Peyer's patch (tissue), 4 donors: ENCODE data around the gene CRAMP1. TPM values are rescaled to one million over a fixed set of nuclear protein-coding genes. Genes with fewer than 3 reads are reported as not detected.

Source experiments
- DNase-seq, 3 donors: peaks; one replicate each; pipeline ENCODE4 v3.0.0-alpha.2; 2017 to 2019
- H3K27ac ChIP-seq, 4 donors: fragments of 200-600 bp; sonication (generic); one replicate each; pipeline ENCODE4 v1.5.1; 2016 to 2019
- H3K27me3 ChIP-seq, 2 donors: fragments of 200-600 bp; sonication (generic); one replicate each; pipeline ENCODE4 v1.5.1; 2019
- H3K36me3 ChIP-seq, 3 donors: fragments of 200-600 bp; sonication (generic); one replicate each; pipeline ENCODE4 v1.5.1; 2016 to 2019
- H3K4me1 ChIP-seq, 4 donors: fragments of 200-600 bp; sonication (generic); one replicate each; pipeline ENCODE4 v1.5.1; 2016 to 2019
- H3K4me3 ChIP-seq, 4 donors: fragments of 200-600 bp; sonication (generic); 1 replicate in 3 of 4; 2 replicates in 1 of 4; pipeline ENCODE4 v1.5.1; 2016 to 2019; ENCODE audit warnings: mild to moderate bottlenecking in 1 of 4
- H3K9me3 ChIP-seq, 4 donors: fragments of 200-600 bp; sonication (generic); one replicate each; pipeline ENCODE4 v1.5.1; 2016 to 2019; ENCODE audit warnings: mild to moderate bottlenecking in 1 of 4
- POLR2A ChIP-seq, 2 donors: fragments of 450-650 bp; IDR thresholded peaks; one replicate each; pipeline ENCODE4 v1.5.1; 2017; ENCODE audit warnings: antibody characterized with exemption in 2 of 2, mild to moderate bottlenecking in 2 of 2, moderate library complexity in 2 of 2
- total RNA-seq, 4 donors: library from RNA; depleted of rRNA; stranded (reverse); fragments of >200 nt; gene quantifications; one replicate each; pipeline ENCODE4 v1.1.0, GENCODE V29; 2016
- TF ChIP-seq, protein P1 (sequence below), 6 experiments: fragments of 450-650 bp in 4 of 6; fragments of 200-600 bp in 2 of 6; sonication (generic) in 1 of 6; IDR thresholded peaks; one replicate each; pipeline ENCODE4 v1.5.1; 2017 to 2019; ENCODE audit warnings: antibody characterized with exemption in 6 of 6, mild to moderate bottlenecking in 3 of 6, moderate library complexity in 1 of 6

The CRAMP1 gene
- total RNA-seq, 4 donors from 2014 or later, result 16.5 to 37.1 (median 20.0) TPM

DNA sequence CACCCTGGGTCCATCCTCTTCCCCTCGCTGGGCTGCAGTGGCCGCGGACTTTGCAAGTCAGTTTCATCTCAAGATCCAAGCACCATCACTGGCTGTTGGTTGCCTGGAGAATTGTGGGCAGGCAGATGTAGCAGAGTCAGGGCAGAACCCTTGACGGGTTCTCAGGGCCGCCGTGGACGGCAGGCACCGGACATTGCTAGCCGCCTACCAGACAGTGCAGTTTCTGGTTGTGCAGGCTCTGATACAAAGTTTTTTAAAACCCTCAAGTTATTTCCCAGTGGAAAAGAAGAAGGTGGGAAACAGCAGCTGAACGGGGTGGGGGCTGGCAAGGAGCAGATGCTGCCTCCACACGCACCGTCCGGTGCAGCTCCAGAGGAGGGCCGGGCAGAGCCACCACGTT is 97.2 kb downstream of the CRAMP1 start:
- TF ChIP-seq POLR2A (IDR thresholded peaks at IDR 0.05), result no peak
- TF ChIP-seq, protein P1, sequence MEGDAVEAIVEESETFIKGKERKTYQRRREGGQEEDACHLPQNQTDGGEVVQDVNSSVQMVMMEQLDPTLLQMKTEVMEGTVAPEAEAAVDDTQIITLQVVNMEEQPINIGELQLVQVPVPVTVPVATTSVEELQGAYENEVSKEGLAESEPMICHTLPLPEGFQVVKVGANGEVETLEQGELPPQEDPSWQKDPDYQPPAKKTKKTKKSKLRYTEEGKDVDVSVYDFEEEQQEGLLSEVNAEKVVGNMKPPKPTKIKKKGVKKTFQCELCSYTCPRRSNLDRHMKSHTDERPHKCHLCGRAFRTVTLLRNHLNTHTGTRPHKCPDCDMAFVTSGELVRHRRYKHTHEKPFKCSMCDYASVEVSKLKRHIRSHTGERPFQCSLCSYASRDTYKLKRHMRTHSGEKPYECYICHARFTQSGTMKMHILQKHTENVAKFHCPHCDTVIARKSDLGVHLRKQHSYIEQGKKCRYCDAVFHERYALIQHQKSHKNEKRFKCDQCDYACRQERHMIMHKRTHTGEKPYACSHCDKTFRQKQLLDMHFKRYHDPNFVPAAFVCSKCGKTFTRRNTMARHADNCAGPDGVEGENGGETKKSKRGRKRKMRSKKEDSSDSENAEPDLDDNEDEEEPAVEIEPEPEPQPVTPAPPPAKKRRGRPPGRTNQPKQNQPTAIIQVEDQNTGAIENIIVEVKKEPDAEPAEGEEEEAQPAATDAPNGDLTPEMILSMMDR (IDR thresholded peaks at IDR 0.05), result no peak
- Histone ChIP-seq H3K9me3 (no peaks in the 10 kb centered on the region), H3K4me1 (peaks cover 0 to 24% (median 10%) of the 10 kb centered on the region in 4 donors), H3K36me3 (no peaks in the 10 kb centered on the region), H3K27me3 (no peaks in the 10 kb centered on the region), H3K4me3 (no peak overlapping the region), H3K27ac (no peak overlapping the region)
- no peak for DNase-seq

DNA sequence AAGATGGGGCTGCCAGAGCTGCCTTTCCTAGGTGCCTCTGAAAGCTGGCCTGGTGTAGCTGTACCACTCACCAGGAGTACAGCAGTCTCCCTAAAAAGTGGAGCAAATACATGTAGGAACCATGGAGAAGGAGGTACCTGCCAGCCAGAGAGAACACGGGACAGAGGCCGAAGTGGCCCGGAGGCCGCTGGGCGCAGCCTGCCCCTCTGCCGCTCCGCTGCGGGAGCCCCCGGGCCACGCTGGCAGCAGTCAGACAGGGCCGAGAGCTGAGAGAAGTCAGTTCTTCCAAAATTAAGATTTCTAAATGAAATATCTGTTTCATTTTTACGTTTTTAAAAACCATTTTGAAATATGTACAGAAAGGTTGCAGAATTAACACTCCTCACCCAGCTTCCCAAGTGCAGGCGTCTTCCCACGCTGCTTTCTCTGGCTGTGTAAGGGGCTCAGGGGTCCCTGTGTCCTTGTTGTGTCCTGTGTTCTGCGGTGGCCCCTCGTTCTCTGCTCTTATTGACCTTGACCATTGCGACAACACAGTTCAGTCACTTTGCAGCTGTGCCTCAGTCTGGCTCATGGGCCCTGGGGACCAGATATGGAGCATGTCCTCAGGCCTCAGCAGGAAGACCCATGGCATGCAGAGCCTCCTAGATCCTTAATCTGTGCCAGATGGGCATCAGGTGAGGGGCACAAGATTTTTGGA is 98.8 kb downstream of the CRAMP1 start:
- H3K4me3 ChIP-seq, result no peak overlapping the region
- no peak for DNase-seq
- H3K36me3 ChIP-seq, result no peaks in the 10 kb centered on the region
- H3K4me1 ChIP-seq, result peaks cover 0 to 17% (median 10%) of the 10 kb centered on the region in 4 donors
- H3K9me3 ChIP-seq, result no peaks in the 10 kb centered on the region
- no peak overlapping the region for H3K27ac ChIP-seq
- no peaks in the 10 kb centered on the region for H3K27me3 ChIP-seq
- TF ChIP-seq, protein P1 (IDR thresholded peaks at IDR 0.05), result no peak
- no peak for TF ChIP-seq POLR2A (IDR thresholded peaks at IDR 0.05)

DNA sequence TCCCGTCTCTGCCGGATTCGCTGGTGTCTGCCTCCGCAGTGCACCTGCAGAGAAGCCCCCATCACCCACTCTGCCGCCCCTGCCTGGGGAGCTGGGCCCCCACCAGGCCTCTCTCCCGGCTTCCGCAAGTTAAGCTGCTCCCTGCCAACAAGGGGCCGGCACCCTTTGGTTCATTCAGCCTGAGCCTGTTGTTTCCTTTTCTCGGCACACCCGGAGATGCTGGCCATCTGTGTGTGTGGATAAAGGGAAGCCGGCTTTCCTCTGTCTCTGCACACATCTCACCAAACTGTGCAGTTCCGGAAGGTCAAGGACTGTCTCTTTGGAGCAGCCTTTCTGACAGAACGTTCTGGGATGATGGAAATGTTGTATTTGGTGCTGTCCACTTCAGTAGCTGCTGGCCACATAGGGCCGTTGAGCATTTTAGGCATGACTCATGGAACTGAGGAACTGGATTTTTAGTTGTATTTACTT is 100.7 kb downstream of the CRAMP1 start:
- Histone ChIP-seq H3K9me3 (no peaks in the 10 kb centered on the region), H3K4me1 (peaks cover 0 to 12% (median 8%) of the 10 kb centered on the region in 4 donors), H3K27me3 (no peaks in the 10 kb centered on the region), H3K4me3 (no peak overlapping the region), H3K27ac (peak overlapping the region in 2 of 4 donors; percentile 70 to 76), H3K36me3 (no peaks in the 10 kb centered on the region)
- DNase-seq, result peak in 1 of 3 donors; percentile 29
- TF ChIP-seq POLR2A (IDR thresholded peaks at IDR 0.05), result no peak
- TF ChIP-seq, protein P1 (IDR thresholded peaks at IDR 0.05), result no peak

DNA sequence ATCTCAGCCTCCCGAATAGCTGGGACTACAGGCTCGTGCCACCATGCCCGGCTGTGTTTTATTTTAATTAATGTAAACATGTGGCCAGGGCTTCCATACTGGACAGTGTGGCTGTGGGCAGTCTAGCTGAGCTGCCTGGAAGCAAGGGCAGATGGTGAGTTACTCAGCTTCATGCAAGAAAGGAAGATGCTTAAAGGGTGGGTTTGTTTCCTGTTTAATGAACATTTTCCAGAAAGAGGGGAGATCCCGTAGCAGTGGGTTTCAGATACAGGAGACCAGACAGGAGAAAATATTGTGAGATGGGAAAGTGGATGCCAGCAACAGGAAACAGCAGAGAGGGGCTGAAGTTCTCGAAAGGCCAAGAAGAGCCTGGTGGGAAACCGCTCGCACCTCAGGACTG is 101.2 kb downstream of the CRAMP1 start:
- no peaks in the 10 kb centered on the region for H3K9me3 ChIP-seq
- no peaks in the 10 kb centered on the region for H3K36me3 ChIP-seq
- no peaks in the 10 kb centered on the region for H3K27me3 ChIP-seq
- H3K27ac ChIP-seq, result peak overlapping the region in 2 of 4 donors; percentile 70 to 76
- TF ChIP-seq, protein P1 (IDR thresholded peaks at IDR 0.05), result no peak
- TF ChIP-seq POLR2A (IDR thresholded peaks at IDR 0.05), result no peak
- DNase-seq, result peak in 1 of 3 donors; percentile 32
- no peak overlapping the region for H3K4me3 ChIP-seq
- peaks cover 0 to 8% (median 7%) of the 10 kb centered on the region in 4 donors for H3K4me1 ChIP-seq

DNA sequence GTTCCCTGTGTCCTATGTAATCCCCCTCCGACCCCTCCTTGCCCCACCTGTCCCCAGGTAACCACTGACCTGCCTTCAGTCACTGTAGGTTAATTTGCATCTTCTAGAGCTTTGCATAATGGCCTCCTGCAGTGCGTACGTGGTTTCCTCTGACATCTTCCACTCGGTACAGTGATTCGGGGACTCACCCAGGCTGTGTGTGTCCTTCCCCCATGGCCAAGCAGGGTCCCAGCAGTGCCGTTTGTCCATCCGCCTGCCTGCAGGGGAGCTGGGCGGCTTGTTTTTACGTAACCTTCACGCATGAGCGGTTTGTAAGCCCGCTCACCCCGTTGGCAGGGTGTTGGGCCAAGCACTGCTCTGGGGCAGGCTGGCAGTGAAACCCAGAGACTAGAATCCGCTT is 101.8 kb downstream of the CRAMP1 start:
- peak in 2 of 3 donors; percentile 85 to 86 for DNase-seq
- Histone ChIP-seq H3K9me3 (no peaks in the 10 kb centered on the region), H3K27ac (peak overlapping the region in 2 of 4 donors; percentile 70 to 76), H3K4me3 (no peak overlapping the region), H3K36me3 (no peaks in the 10 kb centered on the region), H3K27me3 (no peaks in the 10 kb centered on the region), H3K4me1 (peaks cover 0 to 11% (median 5%) of the 10 kb centered on the region in 4 donors)
- no peak for TF ChIP-seq POLR2A (IDR thresholded peaks at IDR 0.05)
- TF ChIP-seq, protein P1 (IDR thresholded peaks at IDR 0.05), result no peak
